ENCODE measurements around the gene CEP112.

- TF ChIP-seq GATA3 (IDR thresholded peaks at IDR 0.05; ENCODE audit: low read depth, low read length): no peak
- TF ChIP-seq GATA2 (IDR thresholded peaks at IDR 0.05; ENCODE audit: low read depth, low read length): no peak
These were observed 244.1 kb downstream of the CEP112 start for GRCh38 chr17:65947831-65948230.
